DMS 273 treated with DMSO at 0.1 percent for 48 hours (cell line): ENCODE results near the gene VWA3B.

Experiments used
- DNase-seq: peaks from one replicate; lab custom pipeline; 2025; lab: John Stamatoyannopoulos, UW

VWA3B gene

GRCh38 chr2:98172150-98172765, 85.3 kb downstream of the VWA3B start:
- no peak for DNase-seq

GRCh38 chr2:98172951-98173350, 86.0 kb downstream of the VWA3B start:
- no peak for DNase-seq

- no peak for DNase-seq
These were observed 88.8 kb downstream of the VWA3B start for GRCh38 chr2:98175811-98176210.

GRCh38 chr2:98177286-98177685, 90.3 kb downstream of the VWA3B start:
- DNase-seq, result no peak

GRCh38 chr2:98177986-98178385, 91.0 kb downstream of the VWA3B start:
- DNase-seq, result no peak

GRCh38 chr2:98180456-98180855, 93.5 kb downstream of the VWA3B start:
- DNase-seq, result no peak

GRCh38 chr2:98181346-98181745, 94.4 kb downstream of the VWA3B start:
- no peak for DNase-seq

- DNase-seq, result no peak
These were observed 98.8 kb downstream of the VWA3B start for GRCh38 chr2:98185801-98186200.

GRCh38 chr2:98187194-98187593, 100.2 kb downstream of the VWA3B start:
- DNase-seq, result no peak

- no peak for DNase-seq
These were observed 101.5 kb downstream of the VWA3B start for GRCh38 chr2:98188351-98189046.

- no peak for DNase-seq
These were observed 104.9 kb downstream of the VWA3B start for GRCh38 chr2:98191883-98192282.

- DNase-seq, result no peak
These were observed 114.6 kb downstream of the VWA3B start for GRCh38 chr2:98201576-98201975.

- DNase-seq, result no peak
These were observed 118.9 kb downstream of the VWA3B start for GRCh38 chr2:98205889-98206288.

GRCh38 chr2:98212092-98213000, 125.4 kb downstream of the VWA3B start:
- DNase-seq, result no peak

- no peak for DNase-seq
These were observed 129.6 kb downstream of the VWA3B start for GRCh38 chr2:98216616-98217015.

GRCh38 chr2:98219152-98219551, 132.2 kb downstream of the VWA3B start:
- no peak for DNase-seq

- DNase-seq, result no peak
These were observed 147.0 kb downstream of the VWA3B start for GRCh38 chr2:98233941-98234340.

GRCh38 chr2:98234776-98235175, 147.8 kb downstream of the VWA3B start:
- DNase-seq, result no peak

GRCh38 chr2:98236935-98237334, 150.0 kb downstream of the VWA3B start:
- DNase-seq, result no peak

- no peak for DNase-seq
These were observed 153.9 kb downstream of the VWA3B start for GRCh38 chr2:98240786-98241398.

- DNase-seq, result no peak
These were observed 154.6 kb downstream of the VWA3B start for GRCh38 chr2:98241592-98241991.

GRCh38 chr2:98242003-98242402, 155.0 kb downstream of the VWA3B start:
- DNase-seq, result no peak
